PC-3 (cell line): ENCODE data around the gene ACY1.

ENCODE experiments used
- CTCF ChIP-seq: fragments of 300-600 bp; sonication (generic); conservative IDR thresholded peaks from 2 replicates; pipeline ENCODE4 v1.5.1; 2017; ENCODE audit warnings: antibody characterized with exemption, low read depth, mild to moderate bottlenecking, low read length
- EZH2 ChIP-seq: fragments of 300-600 bp; sonication (generic); IDR thresholded peaks from one replicate; pipeline ENCODE4 v1.6.1; 2017; ENCODE audit warnings: antibody characterized with exemption, mild to moderate bottlenecking, low read length; ENCODE audit not compliant: unreplicated experiment
- EZH2phosphoT487 ChIP-seq: fragments of 300-600 bp; sonication (generic); IDR thresholded peaks from 2 replicates; pipeline ENCODE4 v1.6.1; 2018; ENCODE audit warnings: mild to moderate bottlenecking, antibody characterized with exemption, low read length, borderline replicate concordance

GRCh38 chr3:52020796-52021195 lies 37.5 kb downstream of the ACY1 start:
- TF ChIP-seq EZH2: no peak
- no peak for TF ChIP-seq CTCF
- TF ChIP-seq EZH2phosphoT487: no peak
